ENCODE data around the gene ZBTB32.

Gene ZBTB32

DNA sequence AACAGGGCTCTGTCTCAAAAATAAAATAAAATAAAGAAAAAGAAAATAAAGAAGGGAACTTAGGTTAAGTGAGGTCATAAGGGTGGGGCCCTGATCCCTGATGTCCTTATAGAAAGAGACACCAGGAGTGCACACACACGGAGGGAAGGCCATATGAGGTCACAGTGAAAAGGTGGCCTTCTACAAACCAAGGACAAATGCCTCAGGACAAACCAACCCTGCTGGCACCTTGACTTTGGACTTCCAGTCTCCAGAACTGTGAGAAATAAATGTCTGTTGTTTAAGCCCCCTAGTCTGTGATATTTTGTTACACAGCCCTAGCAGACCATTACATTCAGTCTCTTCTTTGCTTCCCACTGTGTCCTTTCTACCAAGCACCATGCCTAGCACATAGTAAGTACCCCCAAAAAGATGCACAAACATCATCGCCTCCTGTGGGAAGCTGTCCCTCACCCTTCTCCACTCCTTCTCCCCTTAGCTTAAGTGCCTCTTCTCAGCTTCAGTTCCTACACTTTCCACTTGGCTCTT, 8.4 kb upstream of the ZBTB32 start:
- no peak for DNase-seq (ENCODE audit: low spot score)

DNA sequence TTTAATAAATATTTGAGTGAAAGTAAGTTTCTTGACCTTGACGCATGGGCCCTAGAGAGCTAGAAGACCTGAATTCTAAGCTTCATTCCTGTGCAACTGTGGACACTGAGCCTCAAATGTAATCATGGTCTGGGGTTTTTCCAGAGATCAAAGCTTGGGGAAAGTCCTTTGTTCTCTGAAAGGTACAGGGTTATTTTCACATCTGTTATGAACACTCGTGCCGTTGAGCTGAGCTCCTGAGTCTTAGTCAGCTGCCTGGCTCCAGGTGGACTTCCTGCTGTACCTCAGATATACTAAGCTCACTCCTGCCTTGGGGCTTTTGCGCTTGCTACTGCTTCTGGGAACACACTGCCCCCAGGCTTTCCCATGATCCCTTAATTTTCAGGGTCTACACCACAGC, 7.5 kb upstream of the ZBTB32 start:
- DNase-seq (ENCODE audit: low spot score): no peak

DNA sequence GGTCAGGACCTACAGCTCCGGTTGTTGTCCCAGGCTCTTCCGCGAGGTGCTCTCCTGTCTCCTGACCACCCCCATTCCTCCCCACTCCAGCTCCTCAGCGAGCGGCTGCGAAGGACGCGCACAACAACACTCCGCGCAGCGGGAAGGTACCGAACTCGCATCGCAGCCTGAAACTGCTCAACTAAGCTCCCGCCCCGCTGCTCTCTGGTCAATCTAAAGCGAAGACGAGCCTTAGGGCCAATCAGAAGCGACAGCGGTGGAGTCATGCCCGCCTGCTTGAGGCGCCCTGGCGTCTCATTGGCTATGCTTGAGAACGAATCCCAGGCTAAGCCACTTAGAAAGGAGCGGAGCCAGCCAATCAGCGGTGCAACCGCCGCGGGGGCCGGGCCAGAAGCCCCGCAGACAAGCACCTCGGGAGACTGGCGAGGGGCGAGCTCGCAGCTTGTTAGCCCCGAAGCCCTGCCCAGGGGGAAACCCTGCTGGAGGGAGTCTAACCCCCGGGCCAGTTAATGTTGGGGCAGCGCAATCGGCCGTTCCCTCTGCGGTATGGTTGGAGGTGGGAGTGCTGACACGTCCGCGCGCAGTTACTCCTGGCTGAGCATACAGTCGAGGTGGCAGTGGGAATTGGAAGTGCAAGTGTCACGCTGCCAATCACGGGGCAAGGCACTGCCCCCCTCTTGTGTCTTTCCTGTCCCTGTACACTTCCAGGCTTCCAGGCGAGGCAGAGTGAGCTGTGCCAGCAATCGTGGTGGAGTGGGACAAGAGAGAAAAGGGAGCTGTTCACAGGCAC, 1.9 kb upstream of the ZBTB32 start:
- peak; percentile 96 for DNase-seq (ENCODE audit: low spot score)

DNA sequence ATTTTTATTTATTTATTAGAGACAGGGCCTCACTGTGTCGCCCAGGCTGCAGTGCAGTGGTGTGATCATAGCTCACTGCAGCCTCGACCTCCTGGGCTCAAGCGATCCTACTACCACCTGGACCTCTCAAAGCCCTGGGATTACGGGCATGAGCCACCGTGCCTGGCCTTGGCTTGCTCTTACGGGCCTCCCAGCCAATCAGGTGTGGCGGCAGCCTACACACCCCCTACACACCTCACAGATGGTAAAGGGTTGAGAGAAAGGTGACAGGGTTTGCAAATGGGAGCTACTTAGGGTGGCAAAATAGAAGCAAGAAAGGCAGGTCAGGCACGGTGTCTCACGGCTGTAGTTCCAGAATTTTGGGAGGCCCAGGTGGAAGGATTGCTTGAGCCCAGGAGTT, 1.0 kb upstream of the ZBTB32 start:
- no peak for DNase-seq (ENCODE audit: low spot score)

DNA sequence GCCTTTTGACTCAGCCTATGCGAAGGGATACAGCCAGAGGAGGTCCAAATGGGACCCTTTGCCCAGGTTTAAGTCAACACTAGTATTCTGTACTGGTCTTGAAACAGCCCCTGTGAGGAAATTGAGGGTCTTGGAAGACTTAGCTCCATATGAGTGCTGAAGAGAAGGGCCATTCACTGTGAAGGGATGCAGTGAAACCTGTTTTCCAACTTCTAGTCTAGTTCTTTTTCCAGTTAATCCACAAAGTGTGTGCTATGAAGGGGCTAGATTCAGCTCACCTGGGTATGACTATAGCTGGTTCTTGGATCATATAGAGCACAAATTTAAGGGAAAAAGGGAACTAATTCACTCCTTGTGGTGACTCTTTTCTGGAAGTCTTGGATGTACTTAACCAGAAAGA, 4.0 kb downstream of the ZBTB32 start:
- DNase-seq (ENCODE audit: low spot score): no peak

DNA sequence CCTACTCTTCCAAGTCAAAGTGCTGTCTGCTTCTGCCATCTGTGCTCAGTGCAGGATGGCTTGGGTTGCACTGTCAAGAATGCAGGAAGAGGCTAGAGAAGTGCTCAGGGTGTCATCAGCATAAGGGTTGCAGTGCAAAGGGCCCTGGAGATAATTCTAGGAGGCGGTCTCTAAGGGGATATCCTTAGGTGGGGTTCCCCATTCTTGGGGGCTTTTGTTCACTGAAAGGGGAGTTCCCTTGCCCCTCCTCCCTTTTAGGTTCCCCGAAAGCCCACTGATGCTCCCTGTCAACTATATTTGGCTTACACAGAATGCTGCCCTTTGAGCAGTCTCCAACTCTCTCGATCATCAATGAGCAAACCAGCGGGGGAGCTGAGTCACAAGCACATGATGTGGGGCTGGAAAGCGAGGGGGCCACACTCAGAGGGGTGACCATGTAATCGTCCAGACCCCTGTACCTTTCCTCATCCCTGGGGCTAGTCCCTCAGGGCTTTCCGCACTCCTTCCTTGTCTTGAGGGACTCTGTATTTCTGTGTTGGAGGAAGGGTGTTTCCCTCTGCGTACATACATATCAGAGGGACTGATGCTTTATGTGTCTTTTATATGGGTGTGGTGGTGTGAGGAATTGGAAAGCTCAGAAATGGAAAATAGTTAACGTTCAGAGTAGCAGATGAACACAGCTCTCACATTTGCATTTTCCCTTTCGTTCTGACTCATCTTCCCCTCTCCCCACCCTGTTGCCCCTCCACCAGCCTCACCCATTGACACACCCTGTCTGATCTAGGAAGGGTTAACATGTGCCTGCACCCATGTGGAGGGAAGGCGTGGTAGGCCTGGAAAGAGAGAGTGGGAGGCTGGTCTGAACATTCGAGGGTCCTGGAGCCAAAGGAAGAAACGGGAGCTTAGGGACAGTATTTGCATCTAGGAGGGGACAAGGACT, 6.7 kb downstream of the ZBTB32 start:
- peak; percentile 70 for DNase-seq (ENCODE audit: low spot score)

DNA sequence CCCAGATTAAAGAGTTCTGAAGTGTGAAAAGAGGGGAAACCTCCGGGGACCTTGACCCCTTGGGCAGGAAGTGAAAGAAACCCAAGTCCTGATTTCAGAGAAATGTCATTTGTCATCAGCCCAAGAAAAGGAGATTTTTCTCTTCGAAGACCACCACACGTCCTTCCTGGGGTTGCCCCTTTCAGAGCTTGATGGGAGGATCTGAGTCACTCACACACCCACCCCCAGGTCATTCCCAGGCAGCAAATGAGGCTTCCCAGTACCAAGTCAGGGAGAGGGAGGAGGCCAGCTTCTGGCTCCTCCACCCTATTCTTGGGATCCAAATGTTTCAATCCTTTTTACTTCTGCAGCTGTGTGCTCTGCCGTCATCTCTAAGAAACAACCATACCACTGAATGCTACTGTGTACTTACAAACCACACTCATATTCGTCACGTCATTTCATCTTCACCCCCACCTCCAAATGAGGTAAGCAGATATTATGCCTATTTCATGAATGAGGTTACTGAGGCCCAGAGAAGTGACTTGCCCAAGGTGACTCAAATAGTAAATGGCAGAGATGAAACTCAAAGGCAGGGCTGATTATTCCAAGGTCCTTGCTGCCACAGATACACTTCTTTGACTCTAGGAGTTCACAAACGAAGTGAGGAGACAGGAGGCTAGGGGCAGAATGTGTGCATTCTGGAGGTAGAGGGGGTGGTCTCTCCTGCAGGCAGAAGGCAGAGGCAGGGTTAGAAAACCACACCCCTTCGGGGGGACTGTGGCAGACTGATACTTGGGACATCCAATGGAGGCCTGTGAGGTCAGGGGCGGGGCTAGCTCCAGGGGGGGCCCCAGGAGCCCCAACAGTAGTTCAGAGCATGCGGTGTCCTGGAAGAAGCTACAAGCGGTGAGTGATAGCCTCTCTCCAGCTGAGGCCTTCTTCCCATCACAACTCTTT, 8.5 kb downstream of the ZBTB32 start:
- peak; percentile 71 for DNase-seq (ENCODE audit: low spot score)

DNA sequence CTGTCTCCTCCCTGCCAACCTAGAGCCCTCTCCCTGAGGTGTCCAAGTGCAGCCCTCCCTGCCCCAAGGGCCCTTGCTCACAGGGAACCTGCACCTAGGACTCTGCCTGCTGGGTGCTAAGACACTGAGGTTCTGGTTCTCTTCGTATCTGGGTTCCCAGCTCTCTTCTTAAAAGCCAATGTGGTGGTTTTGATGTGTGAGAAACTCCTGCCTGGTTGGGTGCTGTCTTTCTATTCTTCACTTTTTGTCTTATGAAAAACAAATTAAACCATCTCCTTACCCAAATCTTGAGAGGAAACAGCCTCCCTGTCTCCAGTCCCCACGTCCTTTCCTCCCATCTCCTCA, 9.1 kb downstream of the ZBTB32 start:
- no peak for DNase-seq (ENCODE audit: low spot score)

DNA sequence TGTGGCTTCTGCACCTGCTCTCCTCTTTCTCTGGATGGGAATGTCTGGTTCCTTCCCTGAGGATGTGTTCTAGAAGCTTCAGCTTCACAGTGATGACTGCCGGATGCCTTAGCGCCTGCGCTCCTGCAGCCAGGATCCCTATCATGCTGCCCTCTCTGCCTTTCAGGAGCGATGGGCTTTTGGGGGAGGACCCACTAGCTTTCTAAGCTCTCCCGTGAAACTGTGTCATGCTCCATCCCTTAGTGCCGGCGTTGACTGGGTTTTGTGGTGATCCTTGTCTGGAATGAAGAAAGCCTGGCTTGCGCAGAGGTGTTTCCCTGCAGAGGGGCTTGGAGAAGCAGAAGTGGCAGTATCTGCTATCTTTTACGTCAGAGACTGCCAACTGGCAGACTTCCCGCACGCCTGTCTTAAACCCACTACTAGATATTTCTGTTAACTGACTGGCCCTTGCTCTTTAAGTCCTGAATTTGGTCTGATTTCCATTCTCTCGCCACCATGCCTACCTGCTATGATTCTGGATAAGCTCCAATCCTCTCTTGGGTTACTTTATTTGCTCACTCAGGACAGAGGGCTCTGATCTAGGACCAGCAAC, 9.6 kb downstream of the ZBTB32 start:
- DNase-seq (ENCODE audit: low spot score): no peak

DNA sequence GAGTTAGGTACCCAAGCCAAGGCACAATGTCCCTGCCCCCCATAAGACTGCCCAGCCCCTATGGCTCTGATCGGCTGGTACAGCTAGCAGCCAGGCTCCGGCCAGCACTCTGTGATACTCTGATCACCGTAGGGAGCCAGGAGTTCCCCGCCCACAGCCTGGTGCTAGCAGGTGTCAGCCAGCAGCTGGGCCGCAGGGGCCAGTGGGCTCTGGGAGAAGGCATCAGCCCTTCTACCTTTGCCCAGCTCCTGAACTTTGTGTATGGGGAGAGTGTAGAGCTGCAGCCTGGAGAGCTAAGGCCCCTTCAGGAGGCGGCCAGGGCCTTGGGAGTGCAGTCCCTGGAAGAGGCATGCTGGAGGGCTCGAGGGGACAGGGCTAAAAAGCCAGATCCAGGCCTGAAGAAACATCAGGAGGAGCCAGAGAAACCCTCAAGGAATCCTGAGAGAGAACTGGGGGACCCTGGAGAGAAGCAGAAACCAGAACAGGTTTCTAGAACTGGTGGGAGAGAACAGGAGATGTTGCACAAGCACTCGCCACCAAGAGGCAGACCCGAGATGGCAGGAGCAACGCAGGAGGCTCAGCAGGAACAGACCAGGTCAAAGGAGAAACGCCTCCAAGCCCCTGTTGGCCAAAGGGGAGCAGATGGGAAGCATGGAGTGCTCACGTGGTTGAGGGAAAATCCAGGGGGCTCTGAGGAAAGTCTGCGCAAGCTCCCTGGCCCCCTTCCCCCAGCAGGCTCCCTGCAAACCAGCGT, 10.4 kb downstream of the ZBTB32 start:
- no peak for DNase-seq (ENCODE audit: low spot score)

DNA sequence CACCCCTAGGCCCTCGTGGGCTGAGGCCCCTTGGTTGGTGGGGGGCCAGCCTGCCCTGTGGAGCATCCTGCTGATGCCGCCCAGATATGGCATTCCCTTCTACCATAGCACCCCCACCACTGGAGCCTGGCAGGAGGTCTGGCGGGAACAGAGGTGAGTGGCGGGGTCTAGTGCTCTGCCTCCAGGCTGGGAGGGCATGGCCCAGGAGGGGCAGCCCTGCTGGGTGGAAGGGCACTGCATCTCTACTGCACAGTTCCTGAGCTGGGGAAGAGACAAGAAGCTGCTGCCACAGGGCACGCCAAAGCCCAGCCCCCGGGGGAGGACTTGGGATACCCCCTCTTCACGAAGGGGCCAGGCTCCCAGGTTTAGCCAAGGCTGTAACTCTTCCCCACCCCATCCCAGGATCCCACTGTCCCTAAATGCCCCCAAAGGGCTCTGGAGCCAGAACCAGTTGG, 11.0 kb downstream of the ZBTB32 start:
- no peak for DNase-seq (ENCODE audit: low spot score)

DNA sequence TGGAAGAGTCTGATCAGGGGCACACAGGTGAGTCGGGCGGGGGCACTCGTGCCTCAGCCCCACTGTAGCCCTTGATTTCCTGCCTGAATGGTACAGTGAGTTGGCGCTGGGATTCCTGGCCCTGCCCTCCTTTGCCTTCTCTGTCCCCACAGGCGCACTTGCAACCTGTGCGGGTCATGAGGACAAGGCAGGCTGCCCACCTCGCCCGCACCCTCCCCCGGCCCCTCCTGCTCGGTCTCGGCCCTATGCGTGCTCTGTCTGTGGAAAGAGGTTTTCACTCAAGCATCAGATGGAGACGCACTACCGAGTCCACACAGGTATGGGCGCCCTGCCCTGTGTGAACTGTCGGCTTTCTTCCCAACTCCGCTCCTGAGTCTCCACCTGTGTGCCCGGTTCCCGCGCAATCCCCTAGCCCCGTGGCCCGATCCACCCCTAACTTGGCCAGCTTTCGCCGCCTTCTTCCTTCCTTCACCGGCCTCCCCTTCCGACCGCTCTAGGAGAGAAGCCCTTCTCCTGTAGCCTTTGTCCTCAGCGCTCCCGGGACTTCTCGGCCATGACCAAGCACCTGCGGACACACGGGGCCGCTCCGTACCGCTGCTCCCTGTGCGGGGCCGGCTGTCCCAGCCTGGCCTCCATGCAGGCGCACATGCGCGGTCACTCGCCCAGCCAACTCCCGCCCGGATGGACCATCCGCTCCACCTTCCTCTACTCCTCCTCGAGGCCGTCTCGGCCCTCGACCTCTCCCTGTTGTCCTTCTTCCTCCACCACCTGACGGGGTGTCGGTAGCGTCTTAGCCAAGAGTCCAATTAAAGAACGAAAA, 11.8 kb downstream of the ZBTB32 start:
- DNase-seq (ENCODE audit: low spot score): no peak

DNA sequence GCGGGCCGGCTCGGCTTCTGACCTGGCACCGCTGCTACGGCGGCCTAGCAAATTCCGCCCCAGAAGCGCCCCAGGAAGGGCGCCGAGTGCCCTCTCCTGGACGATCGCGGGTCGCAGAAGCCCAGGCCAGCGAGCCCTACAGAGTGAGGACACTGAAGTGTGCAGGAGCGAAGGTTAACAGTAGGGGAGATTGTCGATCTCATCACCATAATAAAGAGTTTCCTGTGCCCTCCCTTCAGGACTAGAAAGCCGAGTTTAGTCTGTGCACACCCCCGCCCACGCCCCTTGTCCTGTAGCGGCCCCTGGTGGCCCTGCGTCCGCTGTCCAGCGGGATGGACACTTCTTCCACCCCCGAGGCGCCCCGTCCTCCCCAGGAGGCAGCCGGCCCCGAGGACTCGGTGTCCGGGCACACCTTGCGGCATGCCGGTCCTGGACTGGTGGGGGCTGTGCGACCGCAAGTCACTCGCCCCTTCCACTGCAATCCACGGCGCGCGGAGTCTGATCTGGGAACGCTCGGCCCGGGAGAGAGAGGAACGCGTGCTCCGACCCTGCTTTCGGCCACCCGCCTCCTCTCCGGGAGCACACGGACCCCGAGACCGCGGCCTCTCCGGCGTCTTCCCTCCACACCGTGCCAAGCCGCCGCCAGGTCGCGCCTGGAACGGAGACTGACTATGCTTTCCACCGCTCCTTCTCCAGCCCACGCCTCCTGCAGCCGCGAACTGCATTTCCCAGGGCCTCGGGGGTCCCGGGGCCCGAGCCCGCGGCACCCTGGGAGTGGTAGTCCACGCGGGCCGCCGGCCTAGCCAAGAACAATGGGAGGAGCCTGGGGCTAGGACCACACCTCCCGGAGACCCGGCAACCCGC, 12.7 kb downstream of the ZBTB32 start:
- peak; percentile 98 for DNase-seq (ENCODE audit: low spot score)

DNA sequence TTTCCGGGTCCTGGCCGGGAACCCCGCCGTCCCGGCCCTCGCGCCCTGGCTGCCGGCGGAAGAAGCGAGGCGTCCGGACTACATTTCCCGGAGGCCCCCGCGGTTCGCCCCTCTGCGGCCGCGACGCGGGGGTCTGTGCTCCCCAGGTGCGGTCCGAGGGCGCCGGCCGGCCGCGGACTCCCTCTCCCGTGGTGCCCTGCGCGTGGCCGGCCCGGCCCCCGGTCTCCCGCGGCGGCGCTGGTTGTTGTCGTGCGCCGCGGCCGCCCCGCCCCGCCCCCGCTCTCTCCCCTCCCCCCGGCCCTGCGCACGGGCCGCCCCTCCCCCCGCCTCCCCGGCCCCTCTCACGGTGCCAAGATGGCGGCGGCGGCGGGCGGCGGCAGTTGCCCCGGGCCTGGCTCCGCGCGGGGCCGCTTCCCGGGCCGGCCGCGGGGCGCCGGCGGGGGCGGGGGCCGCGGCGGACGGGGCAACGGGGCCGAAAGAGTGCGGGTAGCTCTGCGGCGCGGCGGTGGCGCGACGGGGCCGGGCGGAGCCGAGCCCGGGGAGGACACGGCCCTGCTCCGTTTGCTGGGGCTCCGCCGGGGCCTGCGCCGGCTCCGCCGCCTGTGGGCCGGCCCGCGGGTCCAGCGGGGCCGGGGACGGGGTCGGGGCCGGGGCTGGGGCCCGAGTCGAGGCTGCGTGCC, 13.4 kb downstream of the ZBTB32 start, which contains the start of gene KMT2B:
KMT2B (plus strand) TSS at position 339 of the 680 bp plus-strand sequence; CDS start at position 355, 16 bp downstream.
- DNase-seq (ENCODE audit: low spot score): no peak

DNA sequence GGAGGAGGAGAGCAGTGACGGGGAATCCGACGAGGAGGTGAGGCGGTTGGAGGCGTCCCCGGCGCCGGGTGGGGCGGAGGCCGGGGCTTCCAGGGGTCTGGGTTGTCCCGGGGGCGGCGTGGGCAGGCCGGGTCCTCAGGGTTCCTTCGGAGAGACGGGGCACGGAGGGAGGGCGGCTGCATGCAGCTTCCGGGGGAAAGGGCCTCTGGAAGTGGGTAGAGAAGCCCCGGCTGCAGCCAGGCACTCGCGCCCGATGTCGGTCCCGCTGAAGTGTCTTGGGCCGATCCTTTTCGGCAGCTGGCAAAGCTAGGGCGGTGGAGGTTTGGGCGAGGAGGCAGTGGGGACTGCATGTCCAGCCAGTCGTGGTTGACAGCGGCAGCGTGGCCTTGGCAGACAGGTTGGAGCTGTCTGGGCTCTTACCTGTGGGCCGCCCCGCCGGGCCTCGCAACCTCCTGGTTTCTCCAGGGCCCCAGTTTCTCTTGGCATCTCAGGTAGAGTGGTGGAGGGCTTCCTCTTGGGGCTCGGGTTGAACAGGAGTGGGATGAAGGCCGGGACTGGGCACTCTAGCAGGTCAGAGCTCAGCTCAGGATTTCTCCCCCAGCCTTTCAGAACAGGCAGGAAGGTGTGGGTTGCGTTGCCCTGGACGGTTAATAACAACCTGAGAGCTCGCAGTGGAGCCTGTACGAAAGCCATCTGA, 14.1 kb downstream of the ZBTB32 start:
- DNase-seq (ENCODE audit: low spot score): no peak

DNA sequence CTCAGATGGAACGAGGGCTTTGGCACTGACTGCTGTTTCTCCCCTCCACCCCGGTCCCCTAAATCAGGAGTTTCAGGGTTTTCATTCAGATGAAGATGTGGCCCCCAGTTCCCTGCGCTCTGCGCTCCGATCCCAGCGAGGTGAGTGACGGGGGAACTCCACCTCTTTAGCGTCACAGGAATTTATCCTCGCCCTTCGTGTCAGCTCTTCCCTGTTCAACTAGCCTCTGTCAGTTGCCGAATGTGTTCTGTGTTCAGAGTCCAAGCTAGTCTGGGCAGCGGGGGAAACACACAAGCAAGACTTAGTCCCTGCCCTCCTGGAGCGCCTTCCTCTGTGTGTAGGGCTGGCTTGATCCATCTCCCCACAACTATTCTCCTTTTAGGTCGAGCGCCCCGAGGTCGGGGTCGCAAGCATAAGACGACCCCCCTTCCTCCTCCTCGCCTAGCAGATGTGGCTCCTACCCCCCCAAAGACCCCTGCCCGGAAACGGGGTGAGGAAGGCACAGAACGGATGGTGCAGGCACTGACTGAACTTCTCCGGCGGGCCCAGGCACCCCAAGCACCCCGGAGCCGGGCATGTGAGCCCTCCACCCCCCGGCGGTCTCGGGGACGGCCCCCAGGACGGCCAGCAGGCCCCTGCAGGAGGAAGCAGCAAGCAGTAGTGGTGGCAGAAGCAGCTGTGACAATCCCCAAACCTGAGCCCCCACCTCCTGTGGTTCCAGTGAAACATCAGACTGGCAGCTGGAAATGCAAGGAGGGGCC, 15.2 kb downstream of the ZBTB32 start:
- DNase-seq (ENCODE audit: low spot score): no peak

DNA sequence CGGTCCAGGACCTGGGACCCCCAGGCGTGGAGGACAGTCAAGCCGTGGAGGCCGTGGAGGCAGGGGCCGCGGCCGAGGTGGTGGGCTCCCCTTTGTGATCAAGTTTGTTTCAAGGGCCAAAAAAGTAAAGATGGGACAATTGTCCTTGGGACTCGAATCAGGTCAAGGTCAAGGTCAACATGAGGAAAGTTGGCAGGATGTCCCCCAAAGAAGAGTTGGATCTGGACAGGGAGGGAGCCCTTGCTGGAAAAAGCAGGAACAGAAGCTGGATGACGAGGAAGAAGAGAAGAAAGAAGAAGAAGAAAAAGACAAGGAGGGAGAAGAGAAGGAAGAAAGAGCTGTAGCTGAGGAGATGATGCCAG, 15.8 kb downstream of the ZBTB32 start:
- no peak for DNase-seq (ENCODE audit: low spot score)
